HG03095 (cell line): Measurements from ENCODE around the gene TRAPPC14.
"Not testable (repeated sequence)": the region's sequence is repeated elsewhere in the genome, so short reads cannot be mapped to it uniquely, and the experiment has no call there.

Source experiments
- ATAC-seq: cut with Tn5 transposase; IDR thresholded peaks from one replicate; pipeline ENCODE4 v1.9.1; 2021; ENCODE audit warnings: moderate library complexity; ENCODE audit not compliant: unreplicated experiment

TRAPPC14 gene

DNA sequence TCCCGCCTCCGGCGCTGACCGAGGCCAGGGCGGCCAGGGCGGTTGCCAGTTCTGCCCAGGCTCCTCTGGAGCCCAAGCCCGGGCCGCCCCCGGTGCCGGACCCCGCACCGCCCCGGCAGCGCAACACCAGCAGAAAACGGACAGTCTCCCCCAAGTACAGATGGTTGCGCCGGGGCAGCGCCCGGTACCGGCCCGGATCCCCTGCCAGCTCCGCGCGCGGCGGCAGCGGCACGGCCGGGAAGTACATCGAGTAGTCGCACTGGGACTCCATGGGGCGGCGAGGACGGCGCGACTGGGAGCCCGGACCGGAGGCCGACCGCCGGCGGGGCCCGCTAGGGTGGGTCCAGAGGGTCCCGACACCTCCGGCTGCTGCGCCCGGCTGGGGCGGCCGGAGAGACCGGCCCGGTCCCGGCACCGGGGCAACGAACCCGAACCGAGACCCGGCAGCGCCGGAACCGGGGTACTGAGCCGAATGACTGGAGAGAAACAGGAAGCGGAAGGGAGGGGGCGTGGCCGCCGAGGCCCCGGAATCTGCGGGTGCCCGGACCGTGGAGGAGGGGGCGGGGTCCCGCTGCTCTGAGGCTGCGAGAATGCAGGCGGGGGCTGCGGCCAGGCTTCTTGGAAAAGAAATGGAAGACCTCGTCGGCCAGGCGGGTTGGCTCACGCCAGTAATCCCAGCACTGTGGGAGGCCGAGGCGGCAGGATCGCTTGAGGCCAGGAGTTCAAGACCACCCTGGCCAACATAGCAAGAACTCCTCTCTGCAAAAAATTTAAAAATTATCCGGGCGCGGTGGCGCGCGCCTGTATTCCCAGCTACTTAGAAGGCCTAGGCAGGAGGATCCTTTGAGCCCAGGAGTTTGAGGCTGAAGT, at the start of gene TRAPPC14:
Gene TRAPPC14, minus strand, starts transcription at position 495 of the 870 bp plus-strand sequence. Its CDS starts 224 bp downstream, at position 271.
- ATAC-seq, result peak; percentile 73

DNA sequence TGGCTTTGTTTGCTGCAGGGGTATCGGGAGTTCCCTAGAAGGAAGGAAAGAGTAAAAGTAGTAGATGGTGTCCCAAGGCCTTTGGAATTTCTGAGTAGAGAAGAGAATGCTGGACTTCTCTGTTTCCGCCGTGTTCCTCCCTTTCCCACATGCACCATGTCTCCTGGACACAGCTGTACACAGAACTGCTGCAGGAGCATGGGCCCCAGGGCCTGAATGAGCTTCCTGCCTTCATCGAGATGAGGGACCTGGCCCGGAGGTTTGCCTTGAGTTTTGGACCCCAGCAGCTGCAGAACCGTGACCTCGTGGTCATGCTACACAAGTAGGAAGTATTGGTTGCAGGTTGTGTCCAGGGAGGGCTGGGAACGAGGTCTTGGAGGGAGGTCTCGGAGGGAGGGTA, 45.9 kb upstream of the TRAPPC14 start:
- no peak for ATAC-seq

GRCh38 chr7:100200693-100201092, 42.2 kb upstream of the TRAPPC14 start:
- ATAC-seq, result no peak

DNA sequence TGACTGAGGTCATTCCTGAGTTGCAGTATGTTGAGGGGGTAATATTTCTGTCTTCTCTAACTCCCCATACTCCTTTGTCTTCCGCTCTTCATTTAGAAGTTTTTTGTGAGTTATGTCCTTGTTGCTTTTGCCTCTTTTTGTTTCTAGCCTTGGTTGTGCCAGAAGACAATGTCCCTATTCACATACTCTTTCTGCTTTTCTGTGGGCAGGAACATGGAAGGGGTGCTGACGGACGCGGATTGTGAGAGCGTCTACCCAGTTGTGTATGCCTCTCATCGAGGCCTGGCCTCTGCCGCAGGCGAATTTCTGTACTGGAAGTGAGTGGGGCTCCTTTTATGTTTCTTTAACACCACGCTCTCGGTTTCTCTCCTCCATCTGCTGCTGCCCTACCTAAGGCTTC, 39.7 kb upstream of the TRAPPC14 start:
- no peak for ATAC-seq

DNA sequence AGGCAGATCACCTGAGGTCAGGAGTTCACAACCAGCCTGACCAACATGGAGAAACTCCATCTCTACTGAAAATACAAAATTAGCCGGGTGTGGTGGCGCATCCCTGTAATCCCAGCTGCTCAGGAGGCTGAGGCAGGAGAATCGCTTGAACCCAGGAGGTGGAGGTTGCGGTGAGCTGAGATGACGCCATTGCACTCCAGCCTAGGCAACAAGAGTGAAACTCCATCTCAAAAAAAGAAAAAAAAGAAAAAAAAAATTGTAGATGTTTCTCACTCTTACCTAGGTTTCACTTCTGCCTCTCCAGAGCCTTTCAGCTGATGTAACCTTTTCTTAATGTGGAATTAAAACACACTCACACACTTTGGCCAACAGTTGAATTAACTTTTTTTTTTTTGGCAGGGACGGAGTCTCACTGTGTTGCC, 37.4 kb upstream of the TRAPPC14 start:
- not testable (repeated sequence) for ATAC-seq

DNA sequence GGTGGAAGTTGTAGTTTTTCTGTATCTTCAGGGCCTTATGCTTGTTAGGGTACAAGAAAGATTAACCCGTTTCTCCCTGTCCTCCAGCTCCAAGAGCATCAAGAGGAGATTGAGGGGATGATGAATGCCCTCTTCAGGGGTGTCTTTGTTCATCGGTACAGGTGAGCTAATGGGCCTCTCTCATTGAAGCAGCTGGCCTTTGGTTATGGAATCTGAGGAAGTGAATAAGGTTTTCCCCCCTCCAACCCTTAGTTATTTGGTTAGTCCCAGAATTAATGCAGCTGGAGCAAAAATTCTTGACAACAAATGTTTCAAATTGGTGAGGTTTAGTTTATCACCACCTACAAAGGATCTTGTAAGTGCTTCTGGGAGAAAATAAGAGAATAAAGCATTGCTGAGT, 36.7 kb upstream of the TRAPPC14 start:
- no peak for ATAC-seq

DNA sequence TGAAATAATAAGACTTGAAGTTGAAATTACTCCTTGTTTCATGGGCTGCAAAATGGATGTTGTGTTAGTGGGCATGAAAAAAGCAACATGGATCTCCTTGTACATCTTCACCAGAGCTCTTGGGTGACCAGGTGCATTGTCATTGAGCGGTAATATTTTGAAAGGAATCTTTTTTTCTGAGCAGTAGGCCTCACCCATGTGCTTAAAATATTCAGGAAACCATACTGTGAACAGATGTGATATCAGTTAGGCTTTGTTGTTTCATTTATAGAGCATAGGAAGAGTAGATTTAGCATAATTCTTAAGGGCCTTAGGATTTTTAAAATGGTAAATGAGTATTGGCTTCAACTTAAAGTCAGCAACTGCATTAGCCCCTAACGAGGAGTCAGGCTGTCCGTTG, 34.4 kb upstream of the TRAPPC14 start:
- ATAC-seq, result no peak

DNA sequence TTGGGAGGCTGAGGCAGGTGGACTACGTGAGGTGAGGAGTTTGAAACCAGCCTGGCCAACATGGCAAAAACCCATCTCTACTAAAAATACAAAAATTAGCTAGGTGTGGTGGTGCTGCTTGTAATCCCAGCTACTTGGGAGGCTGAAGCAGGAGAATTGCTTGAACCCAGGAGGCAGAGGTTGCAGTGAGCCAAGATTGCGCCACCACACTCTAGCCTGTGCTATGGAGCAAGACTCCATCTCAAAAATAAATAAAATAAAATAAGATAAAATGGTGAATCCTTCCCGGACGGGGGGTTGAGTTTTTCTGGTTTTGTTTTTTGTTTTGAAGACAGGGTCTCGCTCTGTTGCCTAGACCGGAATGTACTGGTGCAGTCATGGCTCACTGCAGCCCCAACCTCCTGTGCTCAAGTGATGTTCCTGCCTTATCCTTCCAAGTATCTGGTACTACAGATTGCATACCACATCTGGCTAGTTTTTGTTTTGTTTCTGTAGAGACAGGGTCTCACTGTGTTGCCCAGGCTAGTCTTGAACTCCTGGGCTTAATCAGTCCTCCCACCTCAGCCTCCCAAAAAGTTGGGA, 33.8 kb upstream of the TRAPPC14 start:
- not testable (repeated sequence) for ATAC-seq

DNA sequence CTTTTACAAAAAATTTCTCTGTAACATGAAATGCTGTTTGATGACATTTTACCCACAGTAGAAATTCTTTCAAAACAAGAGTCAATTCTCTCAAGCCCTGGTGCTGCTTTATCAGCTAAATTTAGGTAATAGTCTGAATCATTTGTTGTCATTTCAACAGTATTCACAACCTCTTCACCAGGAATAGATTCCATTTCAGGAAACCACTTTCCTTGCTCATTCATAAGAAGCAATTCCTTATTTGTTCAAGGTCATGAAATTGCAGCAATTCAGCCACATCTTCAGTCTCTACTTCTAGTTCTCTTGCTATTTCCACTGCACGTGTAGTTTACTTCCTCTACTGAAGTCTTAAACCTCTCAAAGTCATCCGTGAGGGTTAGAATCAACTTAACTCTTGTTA, 33.3 kb upstream of the TRAPPC14 start:
- no peak for ATAC-seq

GRCh38 chr7:100190048-100190711, 31.7 kb upstream of the TRAPPC14 start:
- peak; percentile 59 for ATAC-seq

- ATAC-seq, result no peak
These were observed 30.5 kb upstream of the TRAPPC14 start for GRCh38 chr7:100189061-100189460.

GRCh38 chr7:100185726-100186125, 27.2 kb upstream of the TRAPPC14 start:
- ATAC-seq, result no peak

GRCh38 chr7:100183090-100183489, 24.6 kb upstream of the TRAPPC14 start:
- not testable (repeated sequence) for ATAC-seq

DNA sequence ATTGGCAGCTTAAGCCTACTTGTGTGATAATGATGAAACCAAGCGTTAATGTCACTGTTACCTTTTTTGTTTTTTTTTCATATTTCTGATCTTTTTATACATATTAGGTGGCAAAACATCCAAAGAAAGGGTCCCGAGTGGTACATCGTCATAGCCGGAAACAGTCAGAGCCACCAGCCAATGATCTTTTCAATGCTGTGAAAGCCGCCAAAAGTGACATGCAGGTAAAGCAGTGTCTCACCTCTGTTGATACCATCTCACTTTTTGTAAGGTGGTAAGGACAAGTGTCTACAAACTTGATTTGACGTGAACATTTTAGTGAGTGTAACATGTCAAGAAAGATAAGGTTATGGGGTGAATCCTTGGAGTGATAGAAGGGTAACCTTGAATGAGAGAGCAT, 24.1 kb upstream of the TRAPPC14 start:
- not testable (repeated sequence) for ATAC-seq

GRCh38 chr7:100180084-100180483, 21.6 kb upstream of the TRAPPC14 start:
- not testable (repeated sequence) for ATAC-seq

DNA sequence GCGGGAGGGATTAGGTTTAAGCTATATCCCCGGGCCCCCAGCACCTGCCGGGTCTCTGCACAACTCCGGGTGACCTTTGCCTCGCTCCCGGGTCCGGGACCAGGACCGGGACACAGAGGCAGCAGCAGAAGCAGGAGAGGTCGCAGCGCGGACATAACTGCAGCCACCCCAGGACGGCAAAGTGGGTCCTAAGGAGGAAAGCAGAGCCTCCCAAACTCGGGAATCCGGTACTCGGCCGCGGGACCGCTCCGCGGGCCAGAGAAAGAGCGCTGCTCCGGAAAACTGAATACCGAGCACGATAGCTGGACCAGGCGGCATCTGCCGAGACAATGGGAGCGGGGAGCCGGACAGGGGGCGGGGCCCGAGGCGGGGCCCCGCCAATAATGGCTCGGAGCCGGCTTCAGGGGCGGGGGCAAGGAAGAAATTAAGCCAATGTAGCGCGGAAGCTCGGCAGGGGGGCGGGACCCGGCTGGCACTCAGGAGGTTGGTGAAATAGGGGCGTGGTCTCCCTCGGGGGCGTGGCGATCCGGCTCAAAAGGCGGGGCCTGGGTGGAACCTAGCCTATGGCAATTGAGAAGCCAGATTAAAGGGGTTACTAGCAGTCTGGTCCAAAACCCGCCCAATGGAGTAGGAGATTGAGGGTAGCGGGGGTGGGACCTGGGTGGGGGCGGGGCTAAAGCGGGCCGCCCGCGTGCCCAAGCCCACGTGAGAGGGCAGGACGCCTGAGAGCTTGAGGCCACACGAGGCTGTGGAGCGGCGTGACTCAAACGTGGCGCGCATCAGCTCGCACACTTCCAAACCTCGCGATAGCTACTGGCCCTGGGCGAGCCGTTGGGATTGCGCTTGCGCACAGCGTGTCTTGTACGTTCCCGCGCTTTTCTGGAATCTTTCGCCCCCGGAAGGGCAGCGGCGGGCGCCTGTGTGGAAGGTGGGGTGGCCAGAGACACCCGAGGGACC, 18.8 kb upstream of the TRAPPC14 start, which contains the start of the genes GPC2 and STAG3:
Gene GPC2, minus strand, starts transcription at position 337 of the 957 bp plus-strand sequence. Its CDS starts 182 bp downstream, at position 155.
Gene STAG3, plus strand, starts transcription at position 874 of the 957 bp plus-strand sequence. CDS start 2,639 bp downstream, outside the sequence.
- peak; percentile 87 for ATAC-seq

DNA sequence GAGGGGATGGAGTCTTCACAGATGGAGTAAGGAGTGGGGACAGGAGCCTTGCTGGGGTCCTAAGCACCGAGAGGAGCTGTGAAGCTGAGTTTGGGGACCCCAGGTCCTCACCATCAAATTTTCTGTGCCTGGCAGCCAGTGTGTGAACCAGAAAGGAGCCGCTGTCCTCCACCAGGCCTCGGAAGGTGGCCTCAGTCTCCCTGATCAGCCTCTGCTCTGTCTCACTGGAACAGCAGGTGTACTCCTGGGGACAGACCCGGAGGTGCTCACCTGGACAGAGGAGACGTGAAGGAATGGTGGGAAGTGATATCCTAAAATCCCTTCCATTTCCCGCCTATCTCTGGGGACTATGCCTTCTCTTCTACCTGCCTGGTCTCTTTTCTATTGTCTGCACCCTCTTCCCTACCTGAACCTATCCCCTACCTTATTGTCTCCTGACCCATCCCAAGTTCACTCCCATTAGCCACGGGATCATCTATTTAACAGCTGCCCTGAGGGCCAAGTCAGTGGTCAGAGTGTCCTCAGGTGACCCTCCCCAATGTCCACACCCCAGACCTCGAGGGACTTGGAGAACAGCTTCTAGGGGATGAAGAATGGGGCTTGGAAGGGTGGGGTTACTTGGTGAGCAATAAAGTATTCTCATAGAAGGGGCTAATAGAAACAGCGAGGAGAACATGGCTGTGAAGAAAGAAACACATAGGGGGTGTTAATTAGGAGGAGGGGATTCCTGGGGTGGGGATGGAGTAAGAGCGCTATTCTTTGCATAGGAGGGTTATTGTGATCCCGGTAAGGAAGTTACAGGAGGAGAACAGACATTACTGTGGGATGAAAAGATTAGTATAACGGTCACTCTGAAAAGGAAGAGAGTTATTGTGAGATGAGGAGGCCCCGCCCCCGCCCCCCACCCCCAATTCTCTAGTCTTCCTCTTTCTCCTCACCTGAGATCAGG, 17.8 kb upstream of the TRAPPC14 start:
- ATAC-seq, result no peak

DNA sequence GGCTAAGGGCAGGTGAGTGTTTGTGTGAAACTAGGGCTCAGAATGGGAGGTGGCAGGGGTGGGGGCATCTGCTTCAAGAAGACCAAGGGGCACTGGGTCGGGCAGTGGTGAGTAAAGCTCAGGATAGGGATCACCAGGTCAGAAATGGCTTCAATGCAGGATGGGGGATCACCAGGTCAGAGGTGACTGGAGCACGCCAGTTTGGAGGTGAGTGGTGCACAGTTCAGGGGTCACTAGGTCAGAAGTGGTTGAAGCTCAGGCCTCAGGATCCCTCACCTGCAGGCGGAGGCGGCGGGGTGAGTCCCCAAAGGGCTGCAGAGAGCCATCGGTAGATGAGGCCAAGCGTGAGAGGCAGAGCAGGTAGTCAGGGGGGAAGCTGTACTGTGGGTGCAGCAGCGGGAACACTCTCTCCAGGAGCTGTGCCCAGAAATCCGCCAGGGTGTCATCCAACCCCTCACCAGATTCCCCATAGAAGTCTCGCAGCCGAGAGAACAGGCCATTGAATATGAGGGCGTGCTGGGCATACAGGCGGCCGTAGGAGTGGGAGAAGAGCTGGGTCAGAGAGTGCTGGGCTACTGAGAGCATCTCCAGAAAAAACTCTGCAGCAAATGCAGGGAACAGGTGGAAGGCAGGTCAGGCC, 16.9 kb upstream of the TRAPPC14 start:
- ATAC-seq, result no peak

GRCh38 chr7:100174582-100174981, 16.1 kb upstream of the TRAPPC14 start:
- ATAC-seq, result no peak
